GM12874 (cell line): ENCODE measurements around the gene CEP41.

Experiments used
- TF ChIP-seq, protein P1 (sequence below): IDR thresholded peaks from 2 replicates; pipeline ENCODE4 v1.5.1; 2011; ENCODE audit warnings: low read depth, mild to moderate bottlenecking, control low read depth, low read length, moderate library complexity; ENCODE audit not compliant: insufficient read depth

CEP41 gene, protein sequence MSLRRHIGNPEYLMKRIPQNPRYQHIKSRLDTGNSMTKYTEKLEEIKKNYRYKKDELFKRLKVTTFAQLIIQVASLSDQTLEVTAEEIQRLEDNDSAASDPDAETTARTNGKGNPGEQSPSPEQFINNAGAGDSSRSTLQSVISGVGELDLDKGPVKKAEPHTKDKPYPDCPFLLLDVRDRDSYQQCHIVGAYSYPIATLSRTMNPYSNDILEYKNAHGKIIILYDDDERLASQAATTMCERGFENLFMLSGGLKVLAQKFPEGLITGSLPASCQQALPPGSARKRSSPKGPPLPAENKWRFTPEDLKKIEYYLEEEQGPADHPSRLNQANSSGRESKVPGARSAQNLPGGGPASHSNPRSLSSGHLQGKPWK

DNA sequence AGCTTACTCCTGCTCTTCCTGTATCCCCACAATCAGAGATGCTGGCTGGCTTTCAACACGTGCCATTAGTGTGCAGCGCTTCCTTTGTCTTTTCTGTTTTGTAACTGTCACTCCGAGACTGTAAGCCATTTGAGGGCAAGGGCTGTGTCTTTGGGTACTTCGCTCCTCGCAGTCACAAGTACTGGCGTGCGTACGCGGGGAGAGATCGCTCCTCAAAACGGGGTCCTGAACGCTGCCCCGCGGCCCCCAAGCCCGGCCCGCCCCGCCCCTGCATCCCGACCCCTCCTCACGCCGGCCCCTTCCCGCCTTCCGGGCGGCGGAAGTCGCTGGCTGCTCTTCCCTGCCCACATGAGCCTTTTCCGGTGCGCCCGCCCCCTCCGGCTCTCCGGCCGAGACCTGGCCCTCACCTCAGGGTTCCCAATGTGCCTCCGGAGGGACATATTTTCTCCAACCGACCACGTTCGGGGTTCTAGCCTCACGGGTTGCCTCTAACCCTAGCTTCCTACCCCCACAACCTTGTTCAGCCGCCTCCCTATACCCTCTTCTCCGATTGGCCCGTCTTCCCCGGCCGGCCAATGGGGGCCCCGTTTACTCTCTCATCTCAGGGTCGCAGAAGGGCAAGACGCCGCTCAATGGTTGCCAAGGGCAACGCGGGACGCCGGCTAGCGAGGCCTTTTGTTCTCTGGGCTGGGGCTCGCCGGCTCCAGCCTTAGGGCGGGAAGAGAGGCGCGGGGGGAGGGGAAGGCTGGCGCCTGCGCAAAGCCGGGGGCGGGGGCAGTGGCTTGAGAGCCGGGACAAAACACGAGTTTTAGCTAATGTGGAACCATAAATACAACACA is at the start of gene CEP41:
TSS of gene CEP41 (minus strand) at position 490 of the 839 bp plus-strand sequence. CDS start at position 440, 50 bp downstream.
- TF ChIP-seq, protein P1, sequence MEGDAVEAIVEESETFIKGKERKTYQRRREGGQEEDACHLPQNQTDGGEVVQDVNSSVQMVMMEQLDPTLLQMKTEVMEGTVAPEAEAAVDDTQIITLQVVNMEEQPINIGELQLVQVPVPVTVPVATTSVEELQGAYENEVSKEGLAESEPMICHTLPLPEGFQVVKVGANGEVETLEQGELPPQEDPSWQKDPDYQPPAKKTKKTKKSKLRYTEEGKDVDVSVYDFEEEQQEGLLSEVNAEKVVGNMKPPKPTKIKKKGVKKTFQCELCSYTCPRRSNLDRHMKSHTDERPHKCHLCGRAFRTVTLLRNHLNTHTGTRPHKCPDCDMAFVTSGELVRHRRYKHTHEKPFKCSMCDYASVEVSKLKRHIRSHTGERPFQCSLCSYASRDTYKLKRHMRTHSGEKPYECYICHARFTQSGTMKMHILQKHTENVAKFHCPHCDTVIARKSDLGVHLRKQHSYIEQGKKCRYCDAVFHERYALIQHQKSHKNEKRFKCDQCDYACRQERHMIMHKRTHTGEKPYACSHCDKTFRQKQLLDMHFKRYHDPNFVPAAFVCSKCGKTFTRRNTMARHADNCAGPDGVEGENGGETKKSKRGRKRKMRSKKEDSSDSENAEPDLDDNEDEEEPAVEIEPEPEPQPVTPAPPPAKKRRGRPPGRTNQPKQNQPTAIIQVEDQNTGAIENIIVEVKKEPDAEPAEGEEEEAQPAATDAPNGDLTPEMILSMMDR = no peak

DNA sequence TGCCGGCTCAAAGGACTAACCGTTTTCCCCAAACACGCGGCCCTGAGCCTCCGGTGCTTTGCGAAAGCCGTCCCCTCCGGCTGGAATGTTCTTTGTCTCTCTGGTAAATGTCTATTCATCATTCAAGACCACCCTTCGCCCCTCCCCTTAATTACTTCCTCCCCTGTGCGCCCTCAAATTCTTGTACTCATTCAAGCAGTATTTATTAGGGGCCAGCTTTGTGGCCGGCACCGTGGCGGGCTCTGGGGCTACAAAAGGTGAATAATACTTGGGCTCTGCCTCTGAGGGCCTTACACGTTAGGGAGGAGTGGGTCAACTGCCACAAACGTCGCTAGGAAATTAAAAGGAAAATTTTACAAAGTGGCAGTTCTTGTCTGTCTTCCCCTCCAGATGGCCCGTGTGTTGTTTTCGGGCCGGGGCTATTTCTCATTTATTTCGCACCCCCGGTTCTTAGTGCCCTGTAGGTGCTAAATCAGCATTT is 49.5 kb upstream of the CEP41 start:
- TF ChIP-seq, protein P1 = no peak

DNA sequence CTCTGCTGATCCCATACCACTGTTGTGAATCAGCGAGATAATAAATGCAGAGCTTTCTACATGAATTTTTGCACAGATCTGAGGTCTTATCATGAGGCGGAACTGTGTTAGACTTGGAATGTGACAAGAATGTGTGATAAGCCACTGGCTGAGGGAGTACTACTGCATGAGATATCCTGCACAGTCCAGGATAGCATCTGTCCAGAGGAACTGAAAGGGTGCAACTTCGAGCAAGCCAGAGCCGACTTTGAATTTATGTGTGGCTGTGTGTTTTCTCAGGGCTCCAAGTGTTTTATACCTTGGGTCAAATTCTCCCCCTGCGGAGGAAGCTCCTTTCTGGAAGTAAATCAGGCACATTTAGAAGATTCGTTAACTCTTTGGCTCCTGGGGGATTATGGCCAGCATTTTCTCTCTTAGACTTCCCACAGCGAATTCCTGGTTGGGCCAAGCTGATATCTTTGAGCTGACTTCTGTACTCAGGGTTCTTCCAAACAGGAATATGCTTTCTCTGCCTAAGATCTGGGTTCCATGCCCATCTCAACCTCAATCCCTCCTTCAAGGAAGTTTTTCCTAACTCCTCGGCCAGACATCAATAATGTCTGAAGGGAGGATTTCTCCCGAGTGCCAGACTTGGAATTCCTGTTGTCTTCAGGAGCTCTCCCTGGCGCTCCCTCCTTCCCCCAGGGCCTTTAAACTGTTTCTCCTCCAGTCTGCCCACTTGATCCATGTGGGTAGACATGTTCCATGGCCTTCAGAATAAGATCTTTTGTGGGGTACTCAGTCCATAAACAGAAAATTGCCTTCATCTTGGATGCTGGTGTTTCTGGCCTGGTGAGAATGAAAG is 48.5 kb upstream of the CEP41 start:
- TF ChIP-seq, protein P1 = no peak

DNA sequence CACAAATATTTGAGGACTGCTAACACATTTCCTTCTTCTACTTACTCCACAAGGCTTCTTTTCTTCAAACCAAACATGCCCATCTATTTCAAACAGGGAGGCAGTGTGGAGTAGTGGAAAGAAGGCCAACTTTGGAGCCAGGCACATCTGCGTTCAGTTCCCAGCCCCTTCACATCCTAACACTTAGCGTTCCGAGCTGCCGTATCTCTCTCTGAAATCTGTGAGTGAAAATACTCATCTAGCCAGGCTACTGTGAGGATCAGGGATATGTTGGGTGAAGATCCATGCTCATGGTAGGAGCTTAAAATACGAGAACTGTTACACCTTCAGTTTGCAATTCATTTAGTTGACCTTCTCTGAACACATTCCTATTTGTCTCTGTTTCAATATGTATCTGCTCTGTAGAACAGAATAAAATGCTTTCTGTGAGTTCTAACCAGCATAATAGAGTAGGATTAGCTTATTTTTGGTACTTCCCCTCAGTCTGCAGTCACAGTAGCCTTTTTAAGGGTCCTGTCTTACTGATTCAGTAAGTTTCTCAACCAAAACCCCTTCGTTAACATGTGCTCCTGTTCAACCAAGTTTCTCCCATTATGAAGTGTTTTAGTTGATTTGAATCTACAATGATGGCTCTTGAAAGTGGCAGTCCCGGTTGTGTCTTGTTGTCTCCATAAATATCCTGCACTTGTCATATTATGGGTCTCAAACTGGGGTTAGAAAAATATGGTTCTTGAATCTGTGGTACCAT is 47.8 kb upstream of the CEP41 start:
- TF ChIP-seq, protein P1 = no peak

DNA sequence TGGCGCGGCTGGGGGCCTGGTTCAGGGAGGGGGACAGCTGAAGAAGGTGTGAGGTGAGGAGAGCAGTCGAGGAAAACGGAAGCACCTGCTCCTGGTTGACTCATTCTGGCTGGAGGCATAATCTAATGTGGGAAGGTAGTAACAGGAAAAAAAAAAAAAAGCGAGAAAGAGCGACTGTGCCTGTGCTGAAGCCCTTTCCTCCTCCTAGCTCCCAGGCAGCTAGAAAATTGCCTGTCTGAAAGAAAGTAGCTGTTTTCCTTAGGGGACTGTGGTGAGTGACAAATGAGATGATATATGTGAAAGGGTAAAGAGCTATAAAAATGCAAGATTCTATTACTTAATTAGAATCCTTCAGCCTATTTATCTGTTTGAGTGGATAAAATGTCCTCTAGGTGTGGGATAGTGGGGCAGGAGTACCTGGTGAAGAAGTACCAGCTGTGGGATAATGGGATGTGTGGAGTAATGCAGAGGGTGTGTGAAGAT is 46.2 kb upstream of the CEP41 start:
- TF ChIP-seq, protein P1 = no peak

DNA sequence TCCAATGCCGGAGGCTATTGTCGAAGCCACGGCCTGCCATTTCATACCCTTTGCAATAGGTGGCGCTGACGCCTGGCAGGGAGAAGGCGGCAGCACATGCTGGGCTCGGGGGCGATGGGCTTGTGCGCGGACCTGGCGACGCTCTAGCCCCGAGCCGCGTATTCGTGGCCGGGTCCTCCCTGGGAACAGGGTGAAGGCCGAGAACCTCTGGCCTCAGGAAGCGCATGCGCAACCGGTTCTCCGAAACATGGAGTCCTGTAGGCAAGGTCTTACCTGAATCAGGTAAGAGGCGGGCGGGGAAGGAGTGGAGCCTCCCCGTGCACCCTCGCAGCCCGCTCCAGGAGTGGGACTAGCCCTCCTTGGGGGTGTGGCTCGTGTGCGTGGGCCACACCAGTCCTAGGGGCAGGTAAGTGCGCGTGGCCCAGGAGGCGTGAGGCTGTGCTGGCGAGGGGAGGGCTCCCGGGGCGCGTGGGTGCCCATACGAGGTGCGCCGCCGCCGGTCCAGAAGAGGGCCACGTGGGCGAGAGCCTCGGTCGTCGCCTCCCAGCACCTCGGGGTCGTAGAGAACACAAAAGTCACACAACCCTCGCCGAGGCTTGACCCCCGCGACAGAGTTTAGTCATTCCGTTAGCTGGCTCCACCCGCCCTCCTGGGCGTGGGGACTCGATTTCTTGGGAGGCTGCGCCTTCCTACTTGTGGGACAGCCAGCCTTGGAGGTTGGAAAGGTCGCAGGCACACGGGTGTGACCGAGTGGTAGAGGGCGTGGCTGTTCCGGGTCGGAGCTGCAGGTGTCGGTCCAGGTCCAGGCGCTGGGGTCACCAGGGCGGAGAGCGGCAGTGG is 45.5 kb upstream of the CEP41 start:
- TF ChIP-seq, protein P1 = peak; percentile 87
